Mammary epithelial cell (primary cell): Measurements from ENCODE around the gene RTTN.

Experiments used
- CTCF ChIP-seq, 2 donors: IDR thresholded peaks in 1 of 2; conservative IDR thresholded peaks in 1 of 2; 2 replicates each; pipeline ENCODE4 v1.5.1; 2011 to 2012; ENCODE audit warnings: inconsistent platforms in 2 of 2, low read length in 2 of 2, mild to moderate bottlenecking in 2 of 2, control low read depth in 1 of 2, low read depth in 1 of 2; ENCODE audit not compliant: insufficient read depth in 1 of 2; ENCODE audit errors: extremely low read depth in 1 of 2
- EZH2 ChIP-seq: IDR thresholded peaks from 2 replicates; pipeline ENCODE4 v1.6.1; 2012; ENCODE audit warnings: low read length, inconsistent platforms, borderline replicate concordance

DNA sequence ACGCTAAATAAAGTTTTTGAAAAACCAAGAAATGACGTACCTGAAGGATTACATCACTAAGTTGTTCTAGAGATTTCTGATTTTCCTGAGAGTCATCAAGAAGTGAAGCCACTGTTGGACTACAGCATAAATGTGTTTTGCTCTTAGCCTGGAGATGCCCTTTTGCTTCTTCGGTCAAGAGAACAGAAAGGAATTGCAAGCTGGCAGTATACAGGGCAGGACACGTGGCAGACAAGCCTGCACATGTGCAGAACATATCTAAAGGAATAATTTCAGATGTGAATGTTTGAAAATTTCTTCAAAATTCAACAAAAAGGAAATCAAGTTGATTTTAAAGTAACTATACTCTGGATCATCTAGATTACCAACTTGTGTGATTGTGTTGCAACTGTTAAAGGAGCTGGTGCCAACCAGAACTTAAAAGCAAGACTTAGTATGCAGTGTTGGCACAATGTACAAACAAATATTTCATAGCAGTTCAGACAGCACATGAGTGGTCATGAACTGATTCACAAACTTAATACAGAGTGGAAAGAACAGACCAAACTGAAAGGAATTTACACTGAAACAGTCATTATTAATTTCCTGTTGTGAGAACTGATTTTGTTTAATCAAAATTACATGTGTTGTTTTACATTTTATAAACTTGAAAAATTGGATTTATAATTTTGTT, 157.4 kb downstream of the RTTN start:
- no peak for TF ChIP-seq CTCF (conservative IDR thresholded peaks at IDR 0.05 in 1 of 2, IDR thresholded peaks at IDR 0.05 in 1 of 2; ENCODE audit: extremely low read depth in 1 of 2, insufficient read depth in 1 of 2, low read depth in 1 of 2, low read length in 2 of 2)
- TF ChIP-seq EZH2: no peak
